EL (cell line): ENCODE measurements around the gene RFTN1.
A peak's percentile ranks its signal among the peaks of the same experiment; 100 is the strongest.

Experiments
- DNase-seq: peaks from one replicate; pipeline ENCODE4 v3.0.0-alpha.2; 2016

RFTN1 gene

GRCh38 chr3:16528581-16528993 is 15.1 kb upstream of the RFTN1 start:
- no peak for DNase-seq

GRCh38 chr3:16528106-16528505 is 14.6 kb upstream of the RFTN1 start:
- no peak for DNase-seq

DNA sequence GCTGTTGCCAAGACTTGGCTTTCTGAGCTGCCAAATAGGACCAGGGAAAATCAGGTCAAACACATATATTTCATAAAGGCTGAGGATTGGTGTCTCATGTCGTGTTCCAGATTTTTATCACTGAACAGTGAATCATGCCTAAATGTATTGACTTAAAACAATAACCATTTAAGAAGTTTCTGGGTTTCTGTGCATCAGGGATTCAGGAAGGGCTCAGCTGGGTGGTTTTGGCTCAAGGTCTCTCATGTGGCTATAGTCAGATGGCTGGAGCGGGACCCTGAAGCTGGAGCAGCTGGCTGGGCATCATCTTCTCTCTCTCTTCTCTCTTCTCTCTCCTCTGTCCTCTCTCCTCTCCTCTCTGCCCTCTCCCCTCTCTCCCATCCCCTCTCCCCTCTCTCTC is 10.7 kb upstream of the RFTN1 start:
- DNase-seq = no peak

GRCh38 chr3:16523778-16524177 is 10.3 kb upstream of the RFTN1 start:
- peak; percentile 46 for DNase-seq

GRCh38 chr3:16522834-16523233 is 9.3 kb upstream of the RFTN1 start:
- no peak for DNase-seq

DNA sequence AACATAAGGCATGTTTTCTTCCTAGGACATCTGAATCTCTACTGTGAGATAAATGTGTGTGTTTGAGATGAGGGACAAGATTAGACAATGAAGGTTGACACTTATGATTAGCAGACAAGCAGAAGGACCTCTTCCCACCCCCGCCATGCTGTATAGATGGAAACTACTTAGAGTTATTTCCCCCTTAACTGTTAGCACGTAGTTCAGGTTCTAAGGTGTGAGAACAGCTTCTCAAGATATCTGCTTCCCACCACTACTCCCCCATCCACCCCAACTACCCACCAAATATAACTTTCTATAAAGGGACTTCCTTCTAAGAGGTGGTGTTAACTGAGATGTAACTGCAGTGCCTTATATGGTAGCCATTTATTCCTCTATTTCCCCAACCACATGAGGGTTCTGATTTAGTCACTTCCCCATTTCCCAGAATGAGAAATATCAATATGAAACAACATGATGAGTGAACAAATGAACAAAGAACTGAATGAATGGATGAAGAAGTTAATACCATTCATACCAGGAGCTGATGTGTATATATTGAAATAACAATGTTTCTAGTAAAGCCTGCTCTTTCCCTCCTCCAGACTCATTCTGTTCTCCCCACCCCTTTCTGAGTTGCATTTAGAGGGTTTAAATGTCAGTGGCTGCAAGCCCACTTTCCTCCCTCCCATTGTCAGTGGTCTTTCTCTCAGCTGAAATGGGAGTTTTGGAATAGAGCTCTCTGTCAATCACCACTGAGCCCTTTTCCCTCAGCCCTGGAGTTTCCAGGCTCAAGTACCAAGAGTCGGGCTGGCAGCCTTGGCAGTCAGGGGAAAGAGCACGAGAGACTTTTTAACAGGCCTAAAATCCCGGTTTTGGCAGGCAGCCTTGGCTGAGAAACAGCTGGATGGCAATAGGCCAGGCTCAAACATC is 7.7 kb upstream of the RFTN1 start:
- DNase-seq = no peak

DNA sequence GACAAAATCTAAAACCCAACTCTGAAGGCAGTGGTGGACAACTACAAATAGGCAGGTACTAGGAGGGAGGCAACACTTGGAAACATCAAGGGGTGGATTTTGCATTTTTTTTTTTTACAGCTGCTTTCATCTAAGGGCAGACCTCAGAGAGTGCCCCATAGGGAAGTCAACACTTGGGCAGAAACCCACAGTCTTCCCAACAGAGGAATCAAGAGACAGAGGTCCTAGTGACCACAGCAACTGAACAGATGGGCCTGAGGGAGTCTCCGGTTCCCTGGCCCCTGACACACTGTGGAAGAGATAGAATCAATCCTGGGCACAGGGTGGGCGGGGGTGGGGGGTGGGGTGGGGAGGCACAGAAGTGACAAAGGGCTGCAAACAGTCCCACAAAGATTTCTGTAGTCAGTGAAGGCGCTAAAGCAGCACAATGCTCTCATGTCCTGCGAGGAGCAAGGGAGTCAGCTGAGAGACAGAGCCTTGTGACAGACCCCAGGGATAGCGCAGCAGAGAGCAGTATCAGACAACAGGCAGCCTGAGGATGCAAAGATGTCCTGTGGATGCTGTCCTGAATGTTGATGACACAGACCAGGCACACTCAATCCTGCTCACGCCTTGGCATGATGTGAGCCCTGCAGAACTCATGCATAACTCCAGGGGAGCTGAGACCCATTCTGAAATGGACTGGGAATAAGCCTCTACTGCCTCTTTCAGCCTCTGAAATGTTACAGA is 6.9 kb upstream of the RFTN1 start:
- DNase-seq = no peak

GRCh38 chr3:16516695-16517481 is 3.4 kb upstream of the RFTN1 start:
- peak; percentile 57 for DNase-seq

- no peak for DNase-seq
Measured at GRCh38 chr3:16515885-16516420, 2.5 kb upstream of the RFTN1 start.

- no peak for DNase-seq
Measured at GRCh38 chr3:16514755-16515353, 1.4 kb upstream of the RFTN1 start.

- DNase-seq = no peak
Measured at GRCh38 chr3:16514021-16514700, 662 bp upstream of the RFTN1 start.

DNA sequence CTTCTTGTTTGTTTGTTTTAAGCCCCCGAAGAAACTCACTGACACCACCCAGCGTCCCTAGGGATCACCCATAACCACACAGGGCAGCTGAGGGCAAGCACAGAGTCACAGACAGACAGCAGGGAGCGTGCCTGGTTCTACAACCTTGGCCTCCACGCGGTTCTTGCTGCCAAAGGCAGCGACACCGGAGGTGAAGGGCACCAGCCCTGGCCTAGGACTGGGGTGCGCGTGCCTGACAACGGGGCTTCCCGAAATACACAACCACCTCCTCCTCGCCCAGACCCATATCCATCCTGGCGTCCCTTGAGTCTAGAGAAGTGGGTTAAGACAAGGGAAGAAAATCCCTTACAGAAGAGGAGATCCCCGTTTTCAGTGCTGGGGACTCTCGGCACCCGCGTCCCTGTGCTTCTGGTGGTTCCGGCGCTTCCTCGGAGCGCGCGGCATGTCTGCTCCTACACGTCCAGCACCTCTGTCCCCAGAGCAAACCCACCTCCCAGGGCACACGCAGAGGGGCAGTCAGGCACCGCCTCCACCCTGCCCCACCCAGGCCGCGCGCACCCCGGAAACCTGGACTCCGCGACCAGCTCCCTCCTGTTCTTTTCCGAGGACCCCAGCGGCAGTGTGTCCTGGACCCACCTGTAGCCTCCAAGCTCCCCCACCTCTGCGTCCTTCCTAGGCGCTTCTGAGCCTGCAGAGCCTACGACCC is 911 bp downstream of the RFTN1 start:
- DNase-seq = peak; percentile 47

- DNase-seq = peak; percentile 87
Measured at GRCh38 chr3:16511681-16512434, 1.6 kb downstream of the RFTN1 start.

DNA sequence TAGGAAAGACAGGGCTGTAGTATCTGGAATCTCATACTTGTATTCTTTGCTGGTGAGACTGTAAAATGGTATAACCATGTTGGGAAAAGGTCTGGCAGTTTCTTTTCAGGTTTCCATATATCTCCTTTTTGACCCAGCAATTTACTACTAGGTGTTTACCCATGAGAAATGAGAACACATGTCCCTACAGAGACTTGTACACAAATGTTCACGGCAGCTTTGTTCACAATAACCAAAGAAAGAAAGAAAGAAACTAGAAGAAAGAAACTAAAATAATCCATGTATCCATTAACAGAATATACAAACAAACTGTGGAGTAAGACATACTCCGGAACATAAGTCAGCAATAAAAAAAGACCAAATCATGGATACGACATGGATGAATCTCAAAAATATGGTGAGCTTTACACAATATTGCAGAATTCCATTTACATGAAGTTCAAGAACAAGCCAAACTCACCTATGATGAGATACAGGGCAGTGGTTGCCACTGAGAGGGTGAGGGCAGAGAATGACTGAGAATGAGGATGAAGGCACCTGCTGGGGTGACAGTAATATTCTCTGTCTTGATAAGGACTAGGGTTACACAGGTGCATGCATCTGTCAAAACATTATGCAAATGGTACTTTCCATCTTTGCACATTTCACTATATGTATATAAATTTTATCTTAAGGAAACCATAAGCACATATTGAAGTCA is 2.7 kb downstream of the RFTN1 start:
- DNase-seq = no peak

DNA sequence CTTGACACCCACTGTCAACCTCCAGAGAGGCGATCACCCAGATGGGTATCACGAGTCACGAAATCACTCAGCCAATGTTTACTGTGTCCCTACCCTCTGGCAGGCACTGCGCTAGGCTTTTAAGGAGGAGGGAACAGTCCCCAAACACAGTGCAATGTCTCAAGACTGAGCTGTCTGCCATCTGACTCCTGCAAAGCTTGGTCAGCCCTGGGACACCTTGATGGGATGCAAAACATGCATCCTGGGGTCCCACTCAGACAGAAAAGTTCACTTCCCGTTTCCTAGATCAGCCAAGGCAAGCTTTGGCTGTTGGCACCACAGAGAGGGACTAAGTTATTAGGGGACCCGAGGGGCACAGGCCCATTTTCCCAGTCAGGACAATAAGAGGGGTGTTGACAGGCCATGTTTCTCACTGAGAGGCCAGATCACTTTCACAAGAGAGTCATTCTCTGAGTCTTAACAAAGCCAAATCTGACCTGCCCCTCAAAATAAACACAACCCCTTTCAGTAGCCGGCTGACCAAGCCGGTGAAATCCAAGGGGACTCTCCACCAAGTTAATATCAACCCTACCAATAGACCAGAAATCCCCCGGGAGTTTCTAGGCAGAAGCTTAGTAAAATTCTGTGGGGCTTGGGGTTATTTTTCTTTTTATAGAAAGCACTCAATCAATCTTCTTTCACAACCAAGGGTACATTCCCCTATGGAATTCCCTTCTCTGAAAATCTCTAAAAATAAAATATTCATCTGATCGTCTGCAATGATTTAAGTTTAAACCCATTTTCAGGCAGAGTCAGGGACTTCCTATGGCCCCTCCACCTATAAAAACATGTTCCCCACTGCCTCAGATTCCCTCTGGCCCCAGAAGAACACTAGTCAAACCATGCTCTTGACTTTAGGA is 3.5 kb downstream of the RFTN1 start:
- DNase-seq = no peak

- DNase-seq = no peak
Measured at GRCh38 chr3:16508591-16508995, 4.9 kb downstream of the RFTN1 start.

DNA sequence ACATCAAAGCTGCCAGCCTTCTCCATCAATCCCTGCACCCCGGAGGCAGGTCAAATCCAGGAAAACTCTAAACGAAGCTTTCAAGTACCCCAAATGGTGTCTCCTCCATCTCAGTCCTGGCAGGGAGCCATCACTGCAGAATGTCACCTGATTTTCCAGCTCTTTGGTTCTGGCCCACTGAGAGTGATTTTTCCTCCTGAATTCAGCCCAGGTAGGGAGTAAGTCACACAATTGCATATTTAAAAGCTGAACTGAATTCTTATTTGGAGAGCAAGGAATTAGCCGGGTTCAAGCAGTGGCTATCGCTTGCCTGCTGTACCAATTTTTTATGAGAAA is 5.3 kb downstream of the RFTN1 start:
- no peak for DNase-seq

- no peak for DNase-seq
Measured at GRCh38 chr3:16507578-16508242, 5.8 kb downstream of the RFTN1 start.
